ENCODE data around the gene ZCCHC9.
A peak's percentile ranks its signal among the peaks of the same experiment; 100 is the strongest.
"Not testable (repeated sequence)": the region's sequence is repeated elsewhere in the genome, so short reads cannot be mapped to it uniquely, and the experiment has no call there.

Gene ZCCHC9

DNA sequence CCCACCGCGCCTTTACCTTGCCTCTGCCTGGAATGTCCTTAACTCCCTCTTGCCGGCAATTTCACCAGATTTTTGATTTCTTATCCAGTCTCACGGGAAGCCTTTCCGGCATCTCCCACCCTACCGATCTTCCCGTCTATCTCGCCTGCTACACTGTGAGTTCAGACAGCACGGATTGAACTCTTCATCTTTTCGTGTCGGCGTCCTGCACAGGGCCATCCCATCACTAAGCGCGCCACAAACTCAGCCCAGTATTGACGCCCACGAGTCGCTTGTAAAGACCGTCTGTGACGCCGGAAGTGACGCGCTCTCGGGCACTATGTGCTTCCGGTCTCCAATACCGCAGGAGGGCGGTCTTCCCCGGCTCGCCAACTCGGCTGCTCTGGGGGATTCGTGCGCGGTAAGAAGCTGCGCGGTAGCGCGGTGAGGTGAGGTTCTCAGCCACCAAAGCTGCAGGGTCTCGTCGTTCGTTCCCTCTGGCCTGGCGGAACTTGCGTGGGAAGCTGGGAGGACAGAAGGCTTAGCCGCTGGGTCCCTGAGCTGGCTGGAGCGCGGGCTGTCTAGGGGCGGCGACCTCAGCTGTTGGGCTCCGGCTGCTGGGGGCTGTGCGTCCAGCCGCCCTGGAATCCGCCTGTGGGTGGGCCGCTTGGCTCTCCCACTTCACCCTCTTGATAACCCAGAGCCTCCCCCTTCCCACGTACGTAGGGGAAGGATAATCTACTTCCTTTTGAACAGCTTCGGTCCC, at the start of gene ZCCHC9:
ZCCHC9 (plus strand) TSS at position 317 of the 745 bp plus-strand sequence. CDS start 3,171 bp downstream, outside the sequence.
- peak; percentile 95 for DNase-seq

GRCh38 chr5:81251922-81252321, 49.5 kb upstream of the ZCCHC9 start:
- no peak for DNase-seq

GRCh38 chr5:81252904-81253303, 48.5 kb upstream of the ZCCHC9 start:
- no peak for DNase-seq

DNA sequence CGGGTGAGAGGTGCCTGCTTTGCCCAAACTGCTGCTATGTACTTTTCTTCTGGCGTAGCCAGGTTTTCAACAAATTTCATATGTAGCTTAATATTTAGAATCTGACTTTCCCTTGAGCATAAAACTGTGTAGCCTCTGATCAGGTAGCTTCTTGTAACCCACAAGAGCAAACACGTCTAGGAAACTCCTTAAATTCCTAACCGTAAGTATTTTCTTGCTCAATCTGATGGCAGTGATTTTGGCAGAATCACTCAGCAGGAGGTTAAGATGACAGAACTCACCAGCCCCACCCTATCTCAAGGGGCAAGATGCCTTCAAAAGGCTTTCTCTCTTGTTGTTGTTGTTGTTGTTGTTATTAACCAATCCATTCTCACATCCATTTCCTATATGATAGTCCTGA, 47.5 kb upstream of the ZCCHC9 start:
- DNase-seq: no peak

GRCh38 chr5:81254886-81255559, 46.4 kb upstream of the ZCCHC9 start:
- no peak for DNase-seq

DNA sequence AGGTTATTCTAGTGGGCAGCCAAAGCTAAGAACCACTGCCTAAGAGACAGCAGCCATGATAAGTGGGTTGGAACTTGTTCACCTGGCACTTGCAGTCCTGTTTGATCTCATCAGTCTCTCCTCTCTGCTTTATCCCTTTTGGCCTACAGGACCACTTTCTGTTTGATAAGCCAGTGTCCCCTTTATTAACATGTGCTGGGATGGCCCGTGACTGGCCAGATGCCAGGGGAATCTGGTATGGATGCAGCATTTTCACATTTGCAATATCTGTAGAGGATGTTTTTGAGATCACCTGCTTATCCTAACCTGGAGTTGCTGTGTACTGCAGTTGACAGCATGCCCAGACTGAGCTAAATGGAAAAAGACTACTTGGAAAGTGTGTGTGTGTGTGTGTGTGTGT, 44.6 kb upstream of the ZCCHC9 start:
- no peak for DNase-seq

DNA sequence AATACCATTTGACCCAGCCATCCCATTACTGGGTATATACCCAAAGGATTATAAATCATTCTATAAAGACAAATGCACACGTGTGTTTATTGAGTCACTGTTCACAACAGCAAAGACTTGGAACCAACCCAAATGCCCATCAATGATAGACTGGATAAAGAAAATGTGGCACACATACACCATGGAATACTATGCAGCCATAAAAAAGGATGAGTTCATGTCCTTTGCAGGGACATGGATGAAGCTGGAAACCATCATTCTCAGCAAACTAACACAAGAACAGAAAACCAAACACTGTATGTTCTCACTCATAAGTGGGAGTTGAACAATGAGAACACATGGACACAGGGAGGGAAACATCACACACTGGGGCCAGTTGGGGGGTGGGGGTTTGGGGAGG, 38.6 kb upstream of the ZCCHC9 start:
- not testable (repeated sequence) for DNase-seq

- DNase-seq: no peak
Measured at GRCh38 chr5:81265101-81265500, 36.3 kb upstream of the ZCCHC9 start.

- no peak for DNase-seq
Measured at GRCh38 chr5:81268521-81269196, 32.7 kb upstream of the ZCCHC9 start.

GRCh38 chr5:81269751-81270393, 31.5 kb upstream of the ZCCHC9 start:
- no peak for DNase-seq

GRCh38 chr5:81270394-81271027, 30.9 kb upstream of the ZCCHC9 start:
- not testable (repeated sequence) for DNase-seq

GRCh38 chr5:81283976-81284375, 17.4 kb upstream of the ZCCHC9 start:
- DNase-seq: no peak

- DNase-seq: no peak
Measured at GRCh38 chr5:81286059-81286617, 15.2 kb upstream of the ZCCHC9 start.

- no peak for DNase-seq
Measured at GRCh38 chr5:81288021-81288433, 13.4 kb upstream of the ZCCHC9 start.

DNA sequence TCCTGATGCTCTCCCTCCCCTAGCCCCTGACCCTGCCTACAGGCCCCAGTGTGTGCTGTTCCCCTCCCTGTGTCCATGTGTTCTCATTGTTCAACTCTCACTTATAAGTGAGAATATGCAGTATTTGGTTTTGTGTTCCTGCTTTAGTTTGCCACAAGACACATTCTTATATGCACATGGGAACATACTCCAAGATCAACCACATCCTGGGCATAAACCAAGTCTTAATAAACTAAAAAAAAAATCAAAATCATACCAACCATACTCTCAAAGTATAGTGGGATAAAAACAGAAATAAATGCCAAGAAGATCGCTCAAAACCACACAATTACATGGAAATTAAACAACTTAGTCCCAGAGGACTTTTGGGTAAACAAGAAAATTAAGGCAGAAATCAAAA, 11.2 kb upstream of the ZCCHC9 start:
- DNase-seq: no peak

GRCh38 chr5:81292130-81292529, 9.3 kb upstream of the ZCCHC9 start:
- DNase-seq: no peak

GRCh38 chr5:81294021-81294420, 7.4 kb upstream of the ZCCHC9 start:
- DNase-seq: not testable (repeated sequence)

DNA sequence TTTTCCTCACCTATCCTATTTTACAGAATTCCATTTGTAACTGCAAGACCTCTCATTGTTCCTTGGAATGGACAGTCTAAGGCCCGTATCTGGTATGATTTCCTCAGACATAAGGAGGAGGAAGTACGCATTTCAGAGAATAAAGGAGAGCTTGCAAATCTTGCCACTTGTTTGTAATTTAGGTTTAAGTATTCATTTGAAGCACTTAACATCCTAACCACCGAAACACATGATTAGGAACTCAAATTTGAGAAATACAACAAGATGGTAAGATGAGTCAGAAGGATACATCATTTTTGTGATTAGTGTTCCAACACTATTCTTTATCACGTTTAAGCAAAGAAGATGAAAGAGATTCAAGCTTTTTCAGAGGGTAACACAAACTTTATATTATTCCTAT, 3.9 kb upstream of the ZCCHC9 start:
- DNase-seq: peak; percentile 48

- no peak for DNase-seq
Measured at GRCh38 chr5:81300921-81301270, 491 bp upstream of the ZCCHC9 start.

- no peak for DNase-seq
Measured at GRCh38 chr5:81302596-81302995, 1.2 kb downstream of the ZCCHC9 start.

- DNase-seq: no peak
Measured at GRCh38 chr5:81303563-81303962, 2.2 kb downstream of the ZCCHC9 start.

- DNase-seq: peak; percentile 59
Measured at GRCh38 chr5:81305785-81306184, 4.4 kb downstream of the ZCCHC9 start.

GRCh38 chr5:81308836-81309235, 7.4 kb downstream of the ZCCHC9 start:
- no peak for DNase-seq
